Measurements from ENCODE around the gene NKIRAS2.

NKIRAS2 gene

DNA sequence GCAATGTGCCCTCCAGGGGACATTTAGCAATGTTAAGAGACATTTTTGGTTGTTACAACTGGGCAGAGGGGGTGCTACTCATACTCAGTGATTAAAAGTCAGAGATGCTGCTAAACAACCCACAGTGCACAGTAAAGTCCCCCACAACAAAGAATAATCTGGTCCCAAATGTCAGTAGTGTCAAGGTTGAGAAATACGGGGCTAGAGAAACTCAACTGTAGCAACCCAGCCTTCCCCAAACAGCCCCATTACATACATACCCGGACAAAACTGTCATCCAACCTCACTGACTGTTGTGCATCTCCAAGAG, 23.1 kb upstream of the NKIRAS2 start:
- no peak for TF ChIP-seq CTCF (IDR thresholded peaks at IDR 0.05; ENCODE audit: extremely low read depth, insufficient read depth, missing control alignments)
- in situ Hi-C loops (cut with MboI; ENCODE audit: low pct_unique_long_range_greater_than_20kb, low sequenced_read_pairs, unreplicated experiment) = no loop called here
- DNase-seq (ENCODE audit: low spot score) = no peak

GRCh38 chr17:41998497-41998896, 21.4 kb upstream of the NKIRAS2 start:
- in situ Hi-C loops (cut with MboI; ENCODE audit: low pct_unique_long_range_greater_than_20kb, low sequenced_read_pairs, unreplicated experiment) = no loop called here
- no peak for DNase-seq (ENCODE audit: low spot score)
- TF ChIP-seq CTCF (IDR thresholded peaks at IDR 0.05; ENCODE audit: extremely low read depth, insufficient read depth, missing control alignments) = no peak

GRCh38 chr17:42000413-42001133, 19.3 kb upstream of the NKIRAS2 start:
- no peak for TF ChIP-seq CTCF (IDR thresholded peaks at IDR 0.05; ENCODE audit: extremely low read depth, insufficient read depth, missing control alignments)
- in situ Hi-C loops (cut with MboI; ENCODE audit: low pct_unique_long_range_greater_than_20kb, low sequenced_read_pairs, unreplicated experiment) = no loop called here
- no peak for DNase-seq (ENCODE audit: low spot score)

- in situ Hi-C loops (cut with MboI; ENCODE audit: low pct_unique_long_range_greater_than_20kb, low sequenced_read_pairs, unreplicated experiment) = no loop called here
- DNase-seq (ENCODE audit: low spot score) = no peak
- no peak for TF ChIP-seq CTCF (IDR thresholded peaks at IDR 0.05; ENCODE audit: extremely low read depth, insufficient read depth, missing control alignments)
Measured at GRCh38 chr17:42001729-42002128, 18.2 kb upstream of the NKIRAS2 start.

DNA sequence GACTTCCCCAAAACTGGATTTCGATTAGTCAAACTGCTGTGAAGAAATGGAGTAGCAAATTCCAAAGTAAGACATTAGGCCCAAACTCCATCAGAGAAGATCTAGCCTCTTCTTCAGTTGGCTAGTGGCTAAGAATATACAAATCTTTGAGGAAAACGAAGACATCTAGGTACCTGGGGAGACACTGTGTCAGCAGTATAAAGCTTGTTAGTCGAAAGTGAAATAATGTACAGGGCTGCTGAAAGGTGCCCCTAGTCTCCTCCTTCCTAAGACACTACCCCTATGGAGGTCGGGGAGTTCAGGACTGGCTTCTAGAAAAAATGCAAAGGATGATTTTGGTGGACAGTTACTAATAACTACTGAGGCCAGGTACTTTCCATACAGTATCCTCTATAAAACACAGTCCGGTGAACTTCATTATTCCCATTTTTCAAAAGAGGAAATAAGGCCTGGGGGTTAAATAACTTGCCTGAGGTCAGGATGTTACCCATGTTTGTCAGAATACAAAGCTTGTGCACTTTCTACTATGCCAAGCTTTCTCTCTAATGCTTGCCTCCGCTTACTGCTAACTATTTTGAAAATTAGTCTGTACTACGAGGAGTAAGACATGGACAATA, 17.6 kb upstream of the NKIRAS2 start:
- no peak for DNase-seq (ENCODE audit: low spot score)
- in situ Hi-C loops (cut with MboI; ENCODE audit: low pct_unique_long_range_greater_than_20kb, low sequenced_read_pairs, unreplicated experiment) = no loop called here
- TF ChIP-seq CTCF (IDR thresholded peaks at IDR 0.05; ENCODE audit: extremely low read depth, insufficient read depth, missing control alignments) = no peak

- in situ Hi-C loops (cut with MboI; ENCODE audit: low pct_unique_long_range_greater_than_20kb, low sequenced_read_pairs, unreplicated experiment) = no loop called here
- no peak for DNase-seq (ENCODE audit: low spot score)
- TF ChIP-seq CTCF (IDR thresholded peaks at IDR 0.05; ENCODE audit: extremely low read depth, insufficient read depth, missing control alignments) = no peak
Measured at GRCh38 chr17:42002792-42003301, 17.0 kb upstream of the NKIRAS2 start.

All from GM13977 (cell line).